ENCODE measurements around the gene PNMA6E. TPM values are rescaled to one million over a fixed set of nuclear protein-coding genes. Genes with fewer than 3 reads are reported as not detected.
"Not testable (repeated sequence)": the region's sequence is repeated elsewhere in the genome, so short reads cannot be mapped to it uniquely, and the experiment has no call there.

PNMA6E gene
- total RNA-seq, 1 experiment from 2014 or later, result not detected

- not testable (repeated sequence) for DNase-seq; H3K27me3 ChIP-seq (ENCODE audit: control insufficient read depth, insufficient read depth, low read length)
Observed at GRCh38 chrX:153389460-153389768, 11.7 kb downstream of the PNMA6E start.

GRCh38 chrX:153388722-153389459 is 12.3 kb downstream of the PNMA6E start:
- no peaks in the 10 kb centered on the region for H3K27me3 ChIP-seq (ENCODE audit: control insufficient read depth, insufficient read depth, low read length)
- DNase-seq, result peak; percentile 16
- no peak overlapping the region for H3K4me3 ChIP-seq (ENCODE audit: insufficient read depth, low read depth, low read length)
- H3K36me3 ChIP-seq (replicated peaks; ENCODE audit: control insufficient read depth, insufficient read depth, low read length), result no peaks in the 10 kb centered on the region

More at GRCh38 chrX:153389460-153389768, 11.7 kb downstream of the PNMA6E start:
- not testable (repeated sequence) for H3K4me3 ChIP-seq (ENCODE audit: insufficient read depth, low read depth, low read length); H3K36me3 ChIP-seq (replicated peaks; ENCODE audit: control insufficient read depth, insufficient read depth, low read length)

DNA sequence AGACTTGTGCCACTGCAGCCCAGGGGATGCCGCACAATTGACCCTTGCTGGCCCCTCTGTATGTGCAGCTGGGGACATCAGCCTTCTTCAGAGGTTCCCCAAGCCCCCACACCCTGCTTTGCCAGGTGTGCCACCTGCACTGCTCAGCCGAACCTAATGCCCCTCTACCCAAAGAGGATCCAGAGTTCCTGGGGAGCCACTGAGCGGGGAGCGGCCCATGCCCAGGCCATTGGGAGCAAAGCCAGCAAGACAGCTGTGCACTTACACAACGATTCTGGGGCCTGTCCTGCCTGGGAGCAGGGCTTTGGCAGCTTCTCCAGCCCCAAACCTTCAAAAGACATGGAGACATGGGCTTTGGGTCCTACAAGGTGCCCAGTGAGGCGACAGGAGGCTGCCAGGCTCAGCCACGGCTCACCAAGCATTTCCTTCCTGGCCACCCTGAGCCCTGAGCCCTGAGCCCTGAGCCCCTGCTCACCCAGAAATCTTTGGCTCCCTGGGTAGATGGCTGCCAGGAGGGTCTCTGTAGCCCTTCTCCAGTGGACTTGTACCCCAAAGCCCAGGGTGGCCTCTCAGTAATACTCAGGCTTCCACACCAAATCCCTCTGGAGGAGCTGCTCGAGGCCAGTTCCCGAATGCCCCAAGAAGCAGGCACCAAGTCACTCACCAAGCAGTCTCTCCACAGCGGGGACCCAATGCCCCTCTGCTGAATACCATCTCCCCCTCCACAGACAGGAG is 13.0 kb downstream of the PNMA6E start:
- DNase-seq, result peak; percentile 21

DNA sequence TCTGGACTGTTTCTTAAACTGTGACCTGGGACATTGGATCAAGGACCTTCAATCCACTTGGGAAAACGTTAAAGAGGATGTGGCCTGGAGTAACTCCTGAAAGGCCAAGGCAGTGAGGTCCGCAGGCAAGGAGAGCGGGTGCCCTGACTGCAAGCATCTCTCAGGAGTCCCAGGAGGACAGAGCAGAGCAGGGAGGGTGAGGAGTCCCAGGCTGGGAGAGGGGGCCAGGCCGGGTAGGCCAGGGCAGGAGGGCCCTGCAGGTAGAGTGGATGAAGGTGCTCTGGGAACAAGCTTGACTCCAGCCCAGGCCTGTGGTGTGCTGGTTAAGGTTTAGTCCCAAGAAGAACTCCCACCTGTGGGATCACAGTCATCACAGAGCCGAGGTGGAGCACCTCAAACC is 13.8 kb downstream of the PNMA6E start:
- H3K4me3 ChIP-seq (ENCODE audit: insufficient read depth, low read depth, low read length), result no peak overlapping the region
- H3K36me3 ChIP-seq (replicated peaks; ENCODE audit: control insufficient read depth, insufficient read depth, low read length), result no peaks in the 10 kb centered on the region
- no peak for DNase-seq

More for the DNA sequence above, 13.0 kb downstream of the PNMA6E start:
- no peaks in the 10 kb centered on the region for H3K36me3 ChIP-seq (replicated peaks; ENCODE audit: control insufficient read depth, insufficient read depth, low read length)
- H3K27me3 ChIP-seq (ENCODE audit: control insufficient read depth, insufficient read depth, low read length), result no peaks in the 10 kb centered on the region
- no peak overlapping the region for H3K4me3 ChIP-seq (ENCODE audit: insufficient read depth, low read depth, low read length)

DNA sequence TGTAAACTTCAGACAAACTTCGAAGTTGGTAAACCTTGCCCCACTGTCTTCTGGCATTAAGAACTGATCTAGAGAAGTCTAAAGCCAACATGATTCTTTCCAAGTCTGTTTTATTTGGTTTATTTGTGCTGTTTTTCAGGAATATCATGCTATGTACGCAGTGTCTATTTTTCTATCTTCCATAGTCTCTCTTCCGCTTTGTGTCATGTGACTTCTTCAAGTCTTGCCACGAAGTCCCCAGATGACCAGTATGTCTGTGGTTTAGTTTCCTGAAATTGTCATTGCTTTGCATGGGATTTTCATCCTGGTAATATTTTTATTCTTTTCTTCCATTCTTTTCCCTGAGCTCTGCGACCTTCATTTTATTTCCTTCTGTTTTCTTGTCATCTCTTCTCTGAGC is 15.1 kb downstream of the PNMA6E start:
- DNase-seq, result no peak
- Histone ChIP-seq H3K36me3 (replicated peaks; ENCODE audit: control insufficient read depth, insufficient read depth, low read length) (no peaks in the 10 kb centered on the region), H3K4me3 (ENCODE audit: insufficient read depth, low read depth, low read length) (no peak overlapping the region), H3K27me3 (ENCODE audit: control insufficient read depth, insufficient read depth, low read length) (no peaks in the 10 kb centered on the region)

More for the DNA sequence above, 13.8 kb downstream of the PNMA6E start:
- H3K27me3 ChIP-seq (ENCODE audit: control insufficient read depth, insufficient read depth, low read length), result no peaks in the 10 kb centered on the region

DNA sequence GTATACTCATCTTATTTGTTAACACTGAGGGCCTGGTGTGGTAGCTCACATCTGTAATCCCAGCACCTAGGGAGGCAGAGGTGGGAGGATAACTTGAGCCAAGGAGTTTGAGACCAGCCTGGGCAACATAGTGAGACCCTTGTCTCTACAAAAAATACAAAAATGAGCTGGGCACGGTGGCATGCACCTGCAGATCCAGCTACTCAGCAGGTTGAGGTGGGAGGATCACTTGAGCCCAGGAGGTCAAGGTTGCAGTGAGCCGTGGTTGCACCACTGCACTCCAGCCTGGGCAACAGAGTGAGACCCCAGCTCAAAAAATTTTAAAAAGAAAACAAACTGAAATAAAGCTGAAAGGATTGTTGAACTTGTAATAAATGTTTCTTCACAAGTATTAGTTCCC is 16.2 kb downstream of the PNMA6E start:
- not testable (repeated sequence) for DNase-seq; H3K36me3 ChIP-seq (replicated peaks; ENCODE audit: control insufficient read depth, insufficient read depth, low read length); H3K27me3 ChIP-seq (ENCODE audit: control insufficient read depth, insufficient read depth, low read length); H3K4me3 ChIP-seq (ENCODE audit: insufficient read depth, low read depth, low read length)

DNA sequence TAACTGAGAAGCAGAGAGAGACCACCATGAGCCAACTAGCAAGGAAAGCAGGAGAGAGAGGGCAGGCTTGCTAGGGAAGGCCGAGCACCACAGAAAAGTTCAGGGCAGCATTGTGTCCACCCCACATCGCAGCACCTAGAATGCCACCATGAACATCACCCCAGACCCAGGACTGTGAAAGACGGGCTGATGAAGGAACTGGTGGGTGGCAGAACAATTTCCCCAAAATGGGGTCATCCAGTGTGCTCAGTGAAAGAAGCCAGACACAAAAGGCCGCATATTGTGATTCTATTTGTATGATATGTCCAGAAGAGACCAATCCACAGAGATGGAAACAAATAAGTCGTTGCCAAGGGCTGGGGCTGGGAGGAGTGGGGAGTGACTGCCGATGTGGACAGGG is 16.8 kb downstream of the PNMA6E start:
- H3K36me3 ChIP-seq (replicated peaks; ENCODE audit: control insufficient read depth, insufficient read depth, low read length), result no peaks in the 10 kb centered on the region
- no peak overlapping the region for H3K4me3 ChIP-seq (ENCODE audit: insufficient read depth, low read depth, low read length)
- H3K27me3 ChIP-seq (ENCODE audit: control insufficient read depth, insufficient read depth, low read length), result no peaks in the 10 kb centered on the region
- no peak for DNase-seq

GRCh38 chrX:153382563-153383482 is 18.3 kb downstream of the PNMA6E start:
- H3K4me3 ChIP-seq (ENCODE audit: insufficient read depth, low read depth, low read length), result no peak overlapping the region
- no peaks in the 10 kb centered on the region for H3K27me3 ChIP-seq (ENCODE audit: control insufficient read depth, insufficient read depth, low read length)
- no peaks in the 10 kb centered on the region for H3K36me3 ChIP-seq (replicated peaks; ENCODE audit: control insufficient read depth, insufficient read depth, low read length)
- no peak for DNase-seq

- no peaks in the 10 kb centered on the region for H3K36me3 ChIP-seq (replicated peaks; ENCODE audit: control insufficient read depth, insufficient read depth, low read length)
- DNase-seq, result peak; percentile 46
- H3K27me3 ChIP-seq (ENCODE audit: control insufficient read depth, insufficient read depth, low read length), result no peaks in the 10 kb centered on the region
- H3K4me3 ChIP-seq (ENCODE audit: insufficient read depth, low read depth, low read length), result no peak overlapping the region
Observed at GRCh38 chrX:153381684-153382532, 19.2 kb downstream of the PNMA6E start.

DNA sequence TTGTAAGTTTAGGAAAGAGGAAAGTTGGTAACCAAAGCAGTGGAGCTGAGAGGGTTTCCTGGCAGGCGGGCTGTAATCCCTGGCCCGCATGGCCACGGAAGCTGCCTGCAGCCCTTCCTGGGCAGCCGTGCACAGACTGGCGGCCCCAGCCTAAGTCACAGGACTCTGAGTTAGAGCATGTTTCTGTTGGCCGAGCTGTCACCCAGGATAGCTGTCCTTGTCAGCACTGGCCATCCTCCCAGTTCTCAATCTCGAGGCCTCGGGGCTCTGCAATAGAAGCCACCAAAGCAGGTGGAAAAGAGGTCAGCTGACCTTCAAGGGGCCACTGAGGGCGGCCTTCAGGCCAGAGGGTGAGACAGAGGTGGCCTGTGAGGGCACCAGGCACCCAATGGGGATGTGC is 20.5 kb downstream of the PNMA6E start:
- H3K27me3 ChIP-seq (ENCODE audit: control insufficient read depth, insufficient read depth, low read length), result no peaks in the 10 kb centered on the region
- H3K4me3 ChIP-seq (ENCODE audit: insufficient read depth, low read depth, low read length), result no peak overlapping the region
- peak; percentile 19 for DNase-seq
- no peaks in the 10 kb centered on the region for H3K36me3 ChIP-seq (replicated peaks; ENCODE audit: control insufficient read depth, insufficient read depth, low read length)

- Histone ChIP-seq H3K27me3 (ENCODE audit: control insufficient read depth, insufficient read depth, low read length) (no peaks in the 10 kb centered on the region), H3K36me3 (replicated peaks; ENCODE audit: control insufficient read depth, insufficient read depth, low read length) (no peaks in the 10 kb centered on the region), H3K4me3 (ENCODE audit: insufficient read depth, low read depth, low read length) (no peak overlapping the region)
- peak; percentile 18 for DNase-seq
Observed at GRCh38 chrX:153379971-153380581, 21.1 kb downstream of the PNMA6E start.

GRCh38 chrX:153379508-153379907 is 21.6 kb downstream of the PNMA6E start:
- no peak overlapping the region for H3K4me3 ChIP-seq (ENCODE audit: insufficient read depth, low read depth, low read length)
- DNase-seq, result no peak
- H3K36me3 ChIP-seq (replicated peaks; ENCODE audit: control insufficient read depth, insufficient read depth, low read length), result no peaks in the 10 kb centered on the region
- H3K27me3 ChIP-seq (ENCODE audit: control insufficient read depth, insufficient read depth, low read length), result no peaks in the 10 kb centered on the region

DNA sequence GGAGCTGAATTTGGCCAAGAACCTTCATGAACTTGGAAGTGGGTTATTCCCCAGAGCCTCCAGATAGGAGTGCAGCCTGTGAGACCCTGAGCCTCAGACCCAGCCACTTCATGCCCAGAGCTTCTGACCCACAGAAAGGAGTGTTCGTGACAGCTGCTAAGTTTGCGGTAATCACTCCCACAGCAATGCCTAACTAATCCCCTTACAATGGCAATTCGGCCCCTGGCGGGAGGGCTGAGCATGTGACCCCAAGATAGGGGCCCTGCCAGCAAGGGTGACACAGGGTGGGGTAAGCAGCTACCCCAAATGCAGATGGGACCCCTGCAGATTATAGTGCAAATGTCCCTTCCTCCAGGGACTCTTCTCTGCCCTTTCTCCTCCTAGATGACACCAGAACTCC is 22.5 kb downstream of the PNMA6E start:
- peak; percentile 16 for DNase-seq
- H3K27me3 ChIP-seq (ENCODE audit: control insufficient read depth, insufficient read depth, low read length), result no peaks in the 10 kb centered on the region
- H3K36me3 ChIP-seq (replicated peaks; ENCODE audit: control insufficient read depth, insufficient read depth, low read length), result no peaks in the 10 kb centered on the region
- H3K4me3 ChIP-seq (ENCODE audit: insufficient read depth, low read depth, low read length), result no peak overlapping the region
